Stimulated activated CD4-positive, alpha-beta T cell treated with anti-CD3 and anti-CD28 coated beads, TNF-alpha, amount 100 ng/mL, for 1 hour (primary cell): ENCODE measurements around the gene PACSIN2.

ENCODE experiments used
- DNase-seq, 3 donors: peaks; one replicate each; pipeline ENCODE4 v3.0.0-alpha.2; 2020; ENCODE audit warnings: low read depth in 3 of 3, low spot score in 1 of 3

The PACSIN2 gene

DNA sequence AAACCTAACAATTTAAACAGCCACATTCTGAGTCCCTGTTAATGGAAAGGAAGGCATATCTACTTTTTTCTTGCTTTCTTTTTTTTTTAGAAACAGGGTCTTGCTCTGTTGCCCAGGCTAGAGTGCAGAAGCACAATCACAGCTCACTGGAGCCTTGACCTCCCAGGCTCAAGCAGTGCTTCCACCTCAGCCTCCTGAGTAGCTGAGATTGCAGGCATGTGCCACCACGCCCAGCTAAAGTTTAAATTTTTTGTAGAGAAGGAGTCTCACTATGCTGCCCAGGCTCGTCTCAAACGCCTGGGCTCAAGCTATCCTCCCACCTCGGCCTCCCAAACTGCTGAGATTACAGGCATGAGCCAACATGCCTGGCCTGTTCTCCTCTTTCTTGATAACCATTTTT lies 183.2 kb downstream of the PACSIN2 start:
- no peak for DNase-seq

DNA sequence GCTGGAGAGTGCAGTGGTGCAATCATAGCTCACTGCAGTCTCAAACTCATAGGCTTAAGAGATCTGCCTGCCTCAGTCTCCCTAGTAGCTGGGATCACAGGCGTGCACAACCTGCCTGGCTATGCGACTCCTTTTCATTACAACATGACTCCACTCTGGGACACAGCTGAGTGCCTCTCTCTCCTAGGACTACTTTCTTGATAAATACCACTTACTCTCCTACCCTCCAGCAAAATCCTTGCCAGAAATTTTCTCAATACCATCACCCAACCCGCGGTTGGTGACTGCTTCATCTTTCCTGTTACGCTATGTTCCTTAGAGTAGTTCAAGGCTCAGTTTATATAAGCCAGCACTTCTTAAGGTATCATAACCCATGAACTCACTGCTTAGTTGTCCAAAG lies 184.8 kb downstream of the PACSIN2 start:
- DNase-seq = no peak

DNA sequence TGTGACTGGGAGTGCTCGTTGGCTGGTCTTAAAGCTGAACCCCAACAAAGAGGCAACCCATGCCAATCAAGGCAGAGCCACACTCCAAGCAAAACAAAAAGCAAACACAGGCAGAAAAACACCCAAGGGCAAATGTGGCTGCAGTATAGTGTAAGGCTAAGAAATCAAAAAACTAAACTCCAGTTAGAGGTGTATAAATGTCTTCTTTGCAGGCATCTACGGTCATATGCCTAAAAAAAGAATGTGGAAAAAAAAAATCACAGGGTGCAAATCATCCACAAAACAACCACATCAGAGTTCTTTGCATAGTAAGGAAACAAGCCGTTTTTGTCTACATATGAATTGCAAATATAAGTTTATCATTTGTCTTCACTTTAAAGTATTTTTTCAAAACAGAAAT lies 185.6 kb downstream of the PACSIN2 start:
- no peak for DNase-seq

DNA sequence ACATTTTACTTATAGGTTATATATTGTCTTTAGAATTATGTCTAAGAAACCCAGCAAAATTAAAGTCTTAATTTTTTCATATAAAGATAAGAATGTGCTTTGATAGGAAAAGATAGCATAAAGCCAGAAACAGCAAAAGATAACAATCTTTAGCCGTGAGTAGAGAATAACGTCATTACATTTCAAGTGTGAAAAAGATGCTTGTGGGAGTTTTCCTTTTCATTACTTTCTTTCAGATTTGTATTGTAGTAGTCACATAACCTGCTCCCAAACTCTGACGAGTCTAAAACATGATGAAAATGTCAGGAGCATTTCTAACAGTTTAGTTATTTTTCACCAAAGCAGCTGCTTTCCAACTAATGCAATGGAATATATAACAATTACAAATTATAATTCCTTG lies 189.2 kb downstream of the PACSIN2 start:
- DNase-seq = no peak

DNA sequence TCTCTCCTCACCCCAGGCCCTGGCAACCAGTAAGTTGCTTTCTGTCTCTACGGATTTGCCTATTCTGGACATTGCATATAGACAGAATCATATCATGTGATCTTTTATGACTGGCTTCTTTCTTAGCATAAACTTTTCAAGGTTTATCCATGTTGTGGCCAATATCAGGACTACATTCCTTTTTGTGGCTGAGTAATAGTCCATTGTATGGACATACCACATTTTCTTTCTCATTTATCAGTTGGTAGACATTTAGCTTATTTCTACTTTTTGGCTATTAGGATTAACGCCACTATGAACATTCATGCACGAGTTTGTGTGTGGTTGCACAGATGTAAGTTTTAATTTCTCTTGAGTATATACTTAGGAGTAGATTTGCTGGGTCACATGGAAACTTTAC lies 193.6 kb downstream of the PACSIN2 start:
- no peak for DNase-seq

DNA sequence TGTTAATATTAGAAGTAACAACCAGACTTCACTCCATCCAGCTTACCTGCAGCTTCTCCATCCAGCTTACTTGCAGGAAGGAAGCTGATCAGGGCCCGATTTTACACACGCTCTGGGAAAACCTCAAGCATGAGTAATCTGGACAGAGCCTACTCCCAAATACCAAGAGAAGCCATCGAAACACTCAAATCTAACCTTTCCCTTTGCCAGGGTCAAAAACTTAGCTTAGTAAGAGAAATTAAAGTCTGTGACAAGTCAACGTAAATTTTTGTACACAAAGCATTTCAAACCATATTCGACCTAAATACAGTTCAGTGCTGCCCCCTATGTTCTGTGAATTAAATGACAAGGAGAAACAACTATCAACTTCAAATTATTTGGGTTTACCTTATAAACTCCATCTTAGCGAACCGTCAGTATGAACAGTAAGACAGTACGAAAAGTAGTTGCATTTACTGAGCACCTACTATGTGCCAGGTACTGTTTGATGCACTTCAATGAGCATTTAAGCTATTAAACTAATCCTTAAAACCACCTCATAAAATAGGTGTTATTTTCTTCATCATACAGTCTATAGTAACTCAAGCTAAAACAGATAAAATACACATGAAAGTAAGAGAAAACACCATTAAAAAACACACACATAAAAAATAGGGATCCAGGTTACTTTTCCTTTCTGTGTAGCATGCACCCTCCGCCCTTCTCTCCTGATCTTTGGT lies 194.7 kb downstream of the PACSIN2 start:
- DNase-seq = no peak
